Lung microvascular endothelial cell (primary cell): Measurements from ENCODE around the gene THPO. TPM values are rescaled to one million over a fixed set of nuclear protein-coding genes. Genes with fewer than 3 reads are reported as not detected.
"Not testable (repeated sequence)": the region's sequence is repeated elsewhere in the genome, so short reads cannot be mapped to it uniquely, and the experiment has no call there.

Experiments
- DNase-seq, 2 donors: peaks; one replicate each; pipeline versions ENCODE4 v3.0.0 to v3.0.0-alpha.2; 2010; ENCODE audit warnings: low read depth in 2 of 2
- total RNA-seq: library from RNA; depleted of rRNA; stranded (reverse); fragments of >200 nt; gene quantifications from 2 replicates; pipeline ENCODE4 v1.2.1, GENCODE V29; 2014

Gene THPO
- total RNA-seq, 1 donor from 2014 or later: not detected

DNA sequence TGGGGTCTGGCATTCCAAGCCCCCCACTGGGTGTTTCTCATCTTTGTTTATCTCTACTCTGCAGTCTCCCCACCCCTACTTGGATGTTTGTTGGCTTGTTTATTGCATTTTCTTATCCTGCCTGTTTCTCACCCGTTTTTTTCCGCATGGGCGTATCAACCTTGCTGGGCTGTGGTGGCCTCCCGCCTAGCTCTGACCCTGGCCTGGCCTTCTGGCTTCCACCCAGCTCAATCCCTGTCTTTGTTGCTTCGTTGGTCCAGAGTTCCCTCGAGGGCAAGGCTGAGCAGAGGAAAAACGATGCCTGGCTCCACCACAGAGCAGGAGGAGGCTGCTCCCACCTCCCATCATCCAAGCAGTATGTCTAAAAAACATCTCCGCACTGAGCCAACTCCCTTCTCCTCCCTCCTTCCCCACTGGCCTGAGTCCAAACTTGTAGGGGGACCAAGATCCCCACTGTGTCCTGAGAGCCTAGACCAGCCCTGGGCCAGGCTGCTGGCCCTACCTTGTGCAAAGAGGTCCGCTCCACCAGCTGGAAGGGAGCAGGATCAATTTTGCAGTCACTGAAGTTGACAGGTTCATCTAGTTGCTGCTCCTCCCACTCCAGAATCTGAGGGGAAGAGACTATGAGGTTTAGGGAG is 26.4 kb downstream of the THPO start:
- DNase-seq: no peak

DNA sequence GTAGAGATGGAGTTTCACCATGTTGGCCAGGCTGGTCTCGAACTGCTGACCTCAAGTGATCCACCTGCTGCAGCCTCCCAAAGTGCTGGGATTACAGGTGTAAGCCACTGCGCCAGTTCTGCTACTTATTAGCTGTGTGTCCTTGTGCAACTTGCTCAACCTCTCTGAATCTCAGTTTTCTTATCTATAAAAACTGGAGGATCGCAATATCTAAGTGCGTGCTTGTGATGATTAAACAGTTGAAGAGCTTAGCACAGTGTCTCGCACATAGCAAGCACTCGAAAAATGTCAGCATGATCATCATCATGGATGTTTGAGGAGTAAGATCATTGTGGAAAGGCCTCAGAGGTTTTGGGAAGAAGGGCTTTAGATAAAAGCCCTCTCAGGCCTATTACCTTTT is 27.4 kb downstream of the THPO start:
- no peak for DNase-seq

DNA sequence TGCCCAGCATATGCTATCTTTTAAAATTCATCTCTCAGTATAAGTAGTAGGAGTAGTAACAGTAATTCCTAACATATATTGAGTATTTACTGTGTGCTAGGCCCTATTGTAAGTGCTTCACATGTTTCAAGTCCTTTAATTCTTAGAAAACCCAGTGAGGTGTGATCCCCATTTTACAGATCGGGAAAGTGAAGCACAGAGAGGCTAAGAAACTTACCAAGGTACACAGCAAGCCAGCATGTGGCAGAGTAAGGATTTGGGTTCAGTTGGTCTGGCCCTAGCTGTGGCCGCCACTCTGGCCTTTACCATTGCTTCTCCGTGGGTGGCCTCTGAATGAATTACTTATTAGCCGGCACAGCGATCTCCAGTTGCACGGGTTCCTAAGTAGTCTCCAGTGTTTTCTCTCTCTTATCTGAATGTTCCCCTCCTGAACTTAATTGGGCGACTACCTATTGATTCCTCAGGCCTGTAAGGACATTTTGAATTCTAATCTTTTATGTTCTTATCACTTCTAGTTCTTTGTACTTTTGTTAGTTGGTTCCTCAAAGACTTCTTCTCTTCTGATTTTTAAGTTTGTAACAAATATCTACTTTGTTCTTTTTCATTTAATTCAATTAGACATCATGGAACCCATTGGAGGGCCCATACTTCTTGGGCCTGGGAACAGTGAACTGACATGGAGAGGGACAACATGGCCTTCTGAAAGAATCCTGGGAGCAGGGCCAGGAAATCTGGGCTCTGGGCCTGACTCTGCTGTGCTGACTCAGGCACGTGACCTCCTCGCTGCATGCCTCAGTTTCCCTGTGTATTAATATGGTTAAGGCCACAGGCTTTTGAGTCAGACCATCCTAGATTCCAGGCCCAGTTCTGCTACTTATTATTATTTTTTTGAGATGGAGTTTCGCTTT is 28.2 kb downstream of the THPO start:
- no peak for DNase-seq

DNA sequence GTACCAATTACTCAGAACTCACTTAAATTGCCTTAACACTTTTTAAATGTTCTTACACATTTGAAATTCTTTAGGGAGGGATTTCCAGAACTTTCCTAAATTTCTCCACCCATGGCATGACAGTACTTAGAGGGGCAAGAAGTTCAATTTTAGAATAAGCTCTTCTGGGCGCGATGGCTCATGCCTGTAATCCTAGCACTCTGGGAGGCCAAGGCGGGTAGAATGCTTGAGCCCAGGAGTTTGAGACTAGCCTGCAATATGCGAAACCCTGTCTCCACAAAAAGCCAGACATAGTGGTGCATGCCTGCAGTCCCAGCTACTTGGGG is 30.0 kb downstream of the THPO start:
- DNase-seq: no peak

DNA sequence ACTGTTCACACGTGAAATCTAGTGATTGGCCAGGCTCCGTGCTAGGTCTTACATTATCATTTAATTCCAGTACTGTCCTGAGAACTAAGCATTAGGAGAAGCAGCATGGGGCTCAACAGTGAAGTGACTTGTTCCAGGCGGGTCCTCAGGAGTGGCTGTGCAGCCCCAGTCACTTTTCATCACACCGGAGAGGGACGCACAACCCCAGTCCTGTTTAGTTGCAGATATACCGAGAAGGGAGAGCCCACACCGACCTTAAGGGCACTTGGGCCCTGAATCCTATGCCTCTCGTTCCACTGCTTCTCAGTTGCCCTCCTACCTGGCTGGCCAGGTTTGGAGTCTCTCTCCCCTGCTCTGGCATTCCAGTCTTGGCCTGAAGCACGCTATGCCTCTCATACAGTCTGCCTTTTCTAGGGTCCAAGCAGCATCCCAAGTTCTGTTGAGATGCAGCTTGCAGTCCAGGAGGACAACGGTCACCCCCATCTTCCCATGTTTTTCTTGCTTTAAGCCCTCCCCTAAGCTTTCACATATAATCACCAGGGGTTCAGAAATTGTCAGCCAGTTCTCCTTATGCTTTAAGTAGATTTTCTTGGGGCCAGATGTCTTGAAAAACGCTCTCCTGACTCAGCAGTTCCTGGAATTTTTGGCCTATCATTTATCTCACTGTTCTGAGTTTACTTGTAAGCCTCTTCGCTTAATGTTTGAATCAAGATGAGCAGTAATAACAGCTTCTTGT is 30.5 kb downstream of the THPO start:
- no peak for DNase-seq

DNA sequence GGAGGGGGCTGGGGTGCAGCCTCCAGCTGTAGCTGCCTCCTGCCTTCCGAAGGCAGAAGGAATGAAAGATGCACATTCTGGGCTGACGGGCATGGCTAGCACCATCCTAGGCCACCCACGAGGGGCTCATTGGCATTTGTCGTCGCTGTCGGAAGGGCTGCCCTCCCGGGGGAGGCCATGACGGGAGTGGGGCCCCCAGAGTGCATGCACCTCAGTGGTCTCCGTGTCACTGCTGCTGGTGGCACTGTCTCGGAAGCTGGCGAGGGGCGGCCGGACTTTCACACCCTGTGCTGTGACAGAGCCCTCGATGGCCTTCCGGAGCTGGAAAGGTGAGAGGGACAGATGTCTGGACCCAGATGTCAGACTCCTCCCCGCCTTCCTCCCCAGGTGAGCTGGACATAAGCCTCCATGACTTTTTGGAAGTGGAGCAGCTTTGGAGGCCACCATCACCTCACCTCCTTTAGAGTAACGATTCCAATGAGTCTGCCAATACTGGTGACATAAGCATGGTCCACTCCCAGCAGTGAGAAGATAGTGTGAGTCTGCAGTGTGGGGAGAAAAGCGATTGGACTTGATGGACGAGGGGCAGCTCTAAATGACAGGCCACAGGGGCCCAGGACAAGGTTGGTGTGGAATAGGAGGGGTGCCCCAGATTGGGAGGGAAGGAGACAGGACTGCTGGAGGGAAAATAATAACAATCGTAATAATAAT is 31.4 kb downstream of the THPO start:
- no peak for DNase-seq

DNA sequence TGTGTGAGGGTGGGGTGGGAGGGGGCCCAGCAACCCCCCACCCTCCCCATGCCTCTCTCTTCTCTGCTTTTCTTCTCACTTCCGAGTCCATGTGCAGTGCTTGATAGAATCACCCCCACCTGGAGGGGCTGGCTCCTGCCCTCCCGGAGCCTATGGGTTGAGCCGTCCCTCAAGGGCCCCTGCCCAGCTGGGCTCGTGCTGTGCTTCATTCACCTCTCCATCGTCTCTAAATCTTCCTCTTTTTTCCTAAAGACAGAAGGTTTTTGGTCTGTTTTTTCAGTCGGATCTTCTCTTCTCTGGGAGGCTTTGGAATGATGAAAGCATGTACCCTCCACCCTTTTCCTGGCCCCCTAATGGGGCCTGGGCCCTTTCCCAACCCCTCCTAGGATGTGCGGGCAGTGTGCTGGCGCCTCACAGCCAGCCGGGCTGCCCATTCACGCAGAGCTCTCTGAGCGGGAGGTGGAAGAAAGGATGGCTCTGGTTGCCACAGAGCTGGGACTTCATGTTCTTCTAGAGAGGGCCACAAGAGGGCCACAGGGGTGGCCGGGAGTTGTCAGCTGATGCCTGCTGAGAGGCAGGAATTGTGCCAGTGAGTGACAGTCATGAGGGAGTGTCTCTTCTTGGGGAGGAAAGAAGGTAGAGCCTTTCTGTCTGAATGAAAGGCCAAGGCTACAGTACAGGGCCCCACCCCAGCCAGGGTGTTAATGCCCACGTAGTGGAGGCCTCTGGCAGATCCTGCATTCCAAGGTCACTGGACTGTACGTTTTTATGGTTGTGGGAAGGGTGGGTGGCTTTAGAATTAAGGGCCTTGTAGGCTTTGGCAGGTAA is 32.5 kb downstream of the THPO start:
- DNase-seq: peak; percentile 70 to 76

DNA sequence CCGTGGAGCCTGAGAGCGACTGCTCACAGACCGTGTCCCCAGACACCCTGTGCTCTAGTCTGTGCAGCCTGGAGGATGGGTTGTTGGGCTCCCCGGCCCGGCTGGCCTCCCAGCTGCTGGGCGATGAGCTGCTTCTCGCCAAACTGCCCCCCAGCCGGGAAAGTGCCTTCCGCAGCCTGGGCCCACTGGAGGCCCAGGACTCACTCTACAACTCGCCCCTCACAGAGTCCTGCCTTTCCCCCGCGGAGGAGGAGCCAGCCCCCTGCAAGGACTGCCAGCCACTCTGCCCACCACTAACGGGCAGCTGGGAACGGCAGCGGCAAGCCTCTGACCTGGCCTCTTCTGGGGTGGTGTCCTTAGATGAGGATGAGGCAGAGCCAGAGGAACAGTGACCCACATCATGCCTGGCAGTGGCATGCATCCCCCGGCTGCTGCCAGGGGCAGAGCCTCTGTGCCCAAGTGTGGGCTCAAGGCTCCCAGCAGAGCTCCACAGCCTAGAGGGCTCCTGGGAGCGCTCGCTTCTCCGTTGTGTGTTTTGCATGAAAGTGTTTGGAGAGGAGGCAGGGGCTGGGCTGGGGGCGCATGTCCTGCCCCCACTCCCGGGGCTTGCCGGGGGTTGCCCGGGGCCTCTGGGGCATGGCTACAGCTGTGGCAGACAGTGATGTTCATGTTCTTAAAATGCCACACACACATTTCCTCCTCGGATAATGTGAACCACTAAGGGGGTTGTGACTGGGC is 33.3 kb downstream of the THPO start:
- DNase-seq: no peak

DNA sequence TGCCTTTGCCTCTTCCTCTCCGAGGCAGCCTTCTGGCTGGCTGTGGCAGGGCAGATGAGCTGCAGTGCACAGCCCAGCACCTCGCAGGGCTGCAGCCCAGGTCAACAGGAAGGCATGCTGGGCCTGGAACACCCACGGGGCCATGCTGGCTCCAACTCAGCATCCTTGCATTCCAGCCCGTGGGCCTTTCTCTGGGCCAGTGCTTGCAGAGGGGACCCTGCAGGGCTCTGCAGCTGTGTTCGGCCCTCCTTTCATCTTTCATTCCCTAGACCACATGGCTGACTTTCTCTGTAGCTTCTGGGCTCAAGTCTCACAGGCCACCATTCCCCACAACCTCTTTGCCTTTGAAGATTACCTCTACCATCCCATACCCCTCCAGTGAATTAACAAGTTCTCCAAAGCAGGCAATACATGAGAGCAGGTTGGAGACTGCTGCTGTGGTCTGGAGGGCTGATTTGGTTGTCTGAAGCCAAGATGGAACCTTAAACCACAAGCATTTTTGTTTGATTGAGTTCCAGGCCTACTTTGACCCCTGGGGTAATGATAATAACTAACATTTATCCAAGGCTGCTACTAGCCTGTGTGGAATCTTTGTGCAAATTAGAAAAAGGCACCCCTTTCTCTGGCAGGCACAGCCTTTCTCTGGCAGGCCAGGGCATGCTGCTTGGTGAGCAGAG is 34.7 kb downstream of the THPO start:
- DNase-seq: no peak

DNA sequence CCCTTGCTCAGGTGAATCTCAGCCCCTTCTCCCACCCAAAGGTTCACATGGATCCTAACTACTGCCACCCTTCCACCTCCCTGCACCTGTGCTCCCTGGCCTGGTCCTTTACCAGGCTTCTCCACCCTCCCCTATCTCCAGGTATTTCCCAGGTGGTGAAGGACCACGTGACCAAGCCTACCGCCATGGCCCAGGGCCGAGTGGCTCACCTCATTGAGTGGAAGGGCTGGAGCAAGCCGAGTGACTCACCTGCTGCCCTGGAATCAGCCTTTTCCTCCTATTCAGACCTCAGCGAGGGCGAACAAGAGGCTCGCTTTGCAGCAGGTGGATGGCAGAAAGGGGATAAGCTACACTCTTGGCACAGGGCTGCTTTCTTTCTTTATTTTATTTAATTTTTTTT is 36.1 kb downstream of the THPO start:
- DNase-seq: no peak

DNA sequence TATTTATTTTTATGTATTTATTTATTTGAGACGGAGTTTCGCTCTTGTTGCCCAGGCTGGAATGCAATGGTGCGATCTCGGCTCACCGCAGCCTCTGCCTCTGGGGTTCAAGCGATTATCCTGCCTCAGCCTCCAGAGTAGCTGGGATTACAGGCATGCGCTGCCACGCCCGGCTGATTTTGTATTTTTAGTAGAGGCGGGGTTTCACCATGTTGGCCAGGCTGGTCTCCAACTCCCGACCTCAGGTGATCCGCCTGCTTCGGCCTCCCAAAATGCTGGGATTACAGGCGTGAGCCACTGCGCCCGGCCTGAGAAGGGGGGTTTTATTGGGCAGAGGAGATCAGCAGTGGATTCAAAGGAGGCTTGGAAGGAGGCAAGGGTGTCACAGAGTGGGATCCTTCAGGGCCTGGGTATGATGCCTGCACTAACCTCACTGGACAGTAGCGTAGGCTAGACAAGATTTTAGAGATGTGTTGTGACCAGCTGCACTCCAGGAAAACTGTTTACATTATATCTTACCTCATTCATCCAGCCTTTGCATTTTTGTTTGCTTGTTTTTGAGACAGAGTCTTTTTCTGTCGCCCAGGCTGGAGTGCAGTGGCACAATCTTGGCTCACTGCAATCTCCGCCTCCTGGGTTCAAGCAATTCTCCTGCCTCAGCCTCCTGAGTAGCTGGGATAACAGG is 38.4 kb downstream of the THPO start:
- DNase-seq: not testable (repeated sequence)

DNA sequence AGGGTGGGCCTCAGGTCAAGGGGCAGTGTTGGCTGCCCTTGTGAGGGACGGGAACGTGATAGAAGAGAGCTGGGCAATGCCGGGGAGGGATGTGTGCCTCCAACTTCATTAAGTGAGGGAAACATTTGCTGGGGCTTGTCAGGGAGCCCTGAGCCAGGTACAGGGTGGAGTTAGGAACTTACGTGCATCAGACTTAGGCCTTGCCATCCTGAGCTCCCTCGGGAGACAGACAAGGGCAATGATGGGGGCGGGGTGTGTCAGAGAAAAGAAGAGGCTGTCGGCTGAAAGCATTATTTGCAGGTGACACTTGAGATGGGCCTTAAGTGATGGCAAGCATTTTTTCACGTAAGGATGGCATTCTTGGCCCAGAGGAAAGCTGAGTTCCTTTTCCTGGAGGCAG is 39.0 kb downstream of the THPO start:
- no peak for DNase-seq

DNA sequence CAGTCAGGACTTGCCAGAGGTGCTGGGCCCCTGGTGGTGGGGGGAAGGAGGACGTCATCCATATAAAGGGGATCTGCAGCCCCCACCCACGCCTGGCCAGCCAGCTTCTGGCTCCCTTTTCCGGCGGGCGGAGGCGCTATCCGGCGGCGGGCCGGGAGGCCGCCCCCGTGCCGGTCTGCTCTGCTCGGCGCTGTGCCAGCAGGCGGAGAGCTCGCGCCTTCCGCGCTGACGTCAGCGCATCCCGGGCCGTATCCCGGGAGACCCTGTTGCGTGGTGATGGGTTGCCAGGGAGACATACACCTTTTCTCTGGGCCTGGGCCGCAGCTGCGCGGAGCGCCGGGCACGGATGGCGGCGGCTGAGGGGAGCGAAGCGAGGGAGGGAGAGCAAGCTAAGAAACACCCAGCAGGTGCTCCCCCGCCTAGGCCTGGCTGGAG is 39.5 kb downstream of the THPO start:
- DNase-seq: peak; percentile 90 to 94

DNA sequence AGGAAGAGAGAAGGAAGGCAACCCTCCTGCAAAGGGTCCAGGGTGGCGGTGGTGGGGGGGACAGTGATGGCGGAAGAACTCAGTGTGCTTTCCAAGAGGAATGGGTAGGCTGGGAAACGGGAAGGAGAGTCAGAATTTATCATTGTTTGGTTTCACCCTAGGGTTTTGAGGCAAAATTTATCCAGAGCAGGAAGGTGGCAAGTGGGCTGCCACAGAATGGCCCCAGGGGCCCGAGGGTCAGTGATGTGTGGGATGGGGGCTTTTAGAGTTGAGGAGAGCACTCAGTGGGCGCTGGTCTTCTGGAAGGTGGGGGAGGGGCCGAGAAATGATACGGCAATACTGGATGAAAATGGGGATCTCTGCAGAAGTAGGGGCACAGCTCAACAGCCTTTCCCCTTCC is 40.0 kb downstream of the THPO start:
- no peak for DNase-seq

DNA sequence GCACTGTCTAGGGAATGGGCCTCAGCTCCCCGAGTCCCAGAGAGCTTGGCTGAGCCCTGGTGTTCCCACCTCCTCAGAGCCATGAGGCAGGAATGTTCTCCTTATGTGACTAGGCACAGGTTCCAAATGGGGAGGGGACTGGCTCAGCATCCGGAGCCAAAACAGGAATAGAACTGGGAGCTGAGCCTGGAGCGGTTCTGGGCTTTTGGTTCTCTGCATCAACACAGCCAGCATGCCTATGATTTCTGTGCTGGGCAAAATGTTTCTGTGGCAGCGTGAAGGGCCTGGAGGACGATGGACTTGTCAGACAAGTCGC is 40.6 kb downstream of the THPO start, which contains the start of gene FAM131A:
Gene FAM131A, plus strand, starts transcription at position 202 of the 316 bp plus-strand sequence. Its CDS starts 31 bp downstream, at position 233.
- DNase-seq: peak; percentile 29 to 49

DNA sequence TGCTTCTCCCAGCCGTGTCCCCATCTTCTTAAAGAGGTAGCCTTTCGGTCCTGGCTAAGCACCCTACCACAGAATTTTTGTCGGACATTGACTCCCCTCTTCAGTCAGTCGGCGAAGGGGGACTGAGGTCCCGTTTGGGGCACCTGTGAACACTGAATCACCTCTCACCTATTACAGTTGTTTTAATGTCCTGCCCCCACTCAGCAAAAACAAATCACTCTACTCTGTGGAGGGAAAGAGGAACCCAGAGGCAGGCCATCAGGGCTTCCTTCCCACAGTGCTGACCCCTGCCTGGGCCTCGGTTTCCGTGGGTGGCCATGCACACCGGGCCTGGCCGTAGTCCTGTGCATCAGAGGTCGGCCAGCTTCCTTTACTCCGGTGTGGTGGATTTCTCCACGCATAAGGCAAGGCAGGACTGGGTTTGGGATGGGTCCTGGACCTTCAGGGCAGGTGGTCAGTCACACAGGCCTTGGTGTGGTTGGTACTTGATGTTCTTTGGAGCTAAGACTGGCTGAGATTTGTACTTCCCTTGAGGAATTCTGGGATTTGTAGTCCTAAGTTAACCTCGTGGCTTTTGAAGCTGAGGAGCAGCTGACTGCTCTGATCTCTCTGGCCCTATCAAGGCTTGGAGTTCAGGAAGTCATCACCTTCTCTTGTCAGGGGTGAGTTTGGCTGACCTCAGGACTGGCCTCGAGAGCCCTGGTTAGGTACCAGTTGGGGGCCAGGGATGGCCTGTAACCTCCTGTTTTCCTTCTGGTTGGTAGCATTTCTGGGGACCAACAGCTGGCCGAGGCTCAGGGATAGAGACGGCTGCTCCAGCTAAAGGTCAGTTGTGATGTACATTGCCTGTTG is 41.2 kb downstream of the THPO start:
- peak; percentile 61 to 63 for DNase-seq

DNA sequence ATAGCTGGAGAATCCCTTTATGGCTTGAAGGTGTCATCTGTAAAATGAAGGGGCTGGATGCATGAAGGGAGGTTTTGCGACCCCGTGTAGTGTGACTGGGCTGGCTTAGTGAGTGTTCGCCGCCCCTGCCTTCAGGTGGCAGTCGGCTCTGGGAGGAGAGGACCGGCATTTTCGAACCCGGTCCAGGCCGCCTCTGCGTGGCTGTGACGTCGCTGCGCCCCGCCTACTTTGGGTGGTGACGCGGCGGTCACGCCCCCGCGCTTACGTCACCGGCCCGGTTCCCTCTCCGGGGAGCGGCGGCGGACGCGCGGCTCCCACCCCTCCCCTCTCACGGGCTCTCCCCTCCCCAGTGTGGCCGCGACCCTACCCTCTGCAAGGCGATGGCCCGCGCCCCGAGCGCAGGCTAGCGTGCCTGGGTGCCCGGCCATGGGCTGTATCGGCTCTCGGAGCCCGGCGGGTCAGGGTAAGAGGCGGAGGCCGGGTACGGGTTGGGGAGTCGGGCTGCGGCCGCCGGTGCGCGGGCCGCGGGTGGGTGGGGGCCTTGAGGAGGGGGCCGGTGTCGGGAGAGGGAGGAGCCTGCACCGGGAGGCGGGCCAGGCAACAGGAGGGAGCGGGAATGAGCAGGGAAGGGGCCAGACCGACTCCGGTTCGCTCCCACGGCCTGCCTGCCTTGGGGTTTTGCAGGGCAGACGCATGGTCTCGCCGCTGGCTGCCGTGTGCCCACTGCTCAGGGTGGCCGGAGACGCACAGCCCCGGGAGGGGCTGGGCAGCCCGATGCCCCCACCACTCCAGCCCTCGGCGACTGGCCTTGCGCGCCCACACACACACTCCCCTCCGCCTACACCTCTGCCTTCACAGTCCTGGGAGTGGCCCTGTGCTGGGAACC is 42.1 kb downstream of the THPO start:
- peak; percentile 80 to 88 for DNase-seq
